Epithelial cell of proximal tubule (primary cell): ENCODE measurements around the gene ECEL1. TPM values are rescaled to one million over a fixed set of nuclear protein-coding genes. Genes with fewer than 3 reads are reported as not detected.
A peak's percentile ranks its signal among the peaks of the same experiment; 100 is the strongest.
"Not testable (repeated sequence)": the region's sequence is repeated elsewhere in the genome, so short reads cannot be mapped to it uniquely, and the experiment has no call there.

ENCODE experiments used
- DNase-seq: peaks from one replicate; pipeline ENCODE4 v3.0.0-alpha.2; 2011; ENCODE audit warnings: low read depth
- H3K4me3 ChIP-seq: 2 replicates; pipeline ENCODE4 v1.5.1; 2011; ENCODE audit warnings: low read depth, mild to moderate bottlenecking, low read length
- total RNA-seq: library from RNA; depleted of rRNA; stranded (reverse); fragments of >200 nt; gene quantifications from 2 replicates; pipeline ENCODE4 v1.2.3, GENCODE V29; 2015
- TF ChIP-seq, protein P1 (sequence below): conservative IDR thresholded peaks from 2 replicates; pipeline ENCODE4 v1.5.1; 2012; ENCODE audit warnings: low read depth, mild to moderate bottlenecking, low read length

ECEL1 gene
- total RNA-seq, 1 donor from 2014 or later, result not detected

DNA sequence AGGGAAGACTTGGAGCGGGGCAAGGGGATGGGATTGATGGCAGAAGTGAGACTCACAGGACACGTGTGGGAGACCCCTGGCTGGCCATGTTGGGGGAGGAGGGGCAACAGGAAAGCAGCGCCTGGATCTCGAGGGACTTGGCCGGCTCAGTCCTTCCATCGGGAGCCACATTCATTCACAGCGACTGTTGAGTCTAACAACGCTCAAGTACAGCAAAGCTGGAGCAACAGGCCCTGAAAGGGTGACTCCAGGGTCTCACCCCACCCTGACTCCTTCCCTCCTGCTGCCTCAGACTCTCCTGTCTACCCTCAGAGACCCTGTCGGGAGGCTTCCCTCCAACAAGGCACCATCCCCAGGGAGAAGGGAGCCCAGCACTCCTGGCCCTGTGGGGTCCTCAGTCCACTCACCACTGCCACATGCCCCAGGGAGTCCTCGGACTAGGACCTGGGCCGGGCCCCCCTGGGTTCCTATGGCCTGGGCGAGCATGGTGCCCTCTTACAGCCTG lies 46.4 kb downstream of the ECEL1 start:
- TF ChIP-seq, protein P1, sequence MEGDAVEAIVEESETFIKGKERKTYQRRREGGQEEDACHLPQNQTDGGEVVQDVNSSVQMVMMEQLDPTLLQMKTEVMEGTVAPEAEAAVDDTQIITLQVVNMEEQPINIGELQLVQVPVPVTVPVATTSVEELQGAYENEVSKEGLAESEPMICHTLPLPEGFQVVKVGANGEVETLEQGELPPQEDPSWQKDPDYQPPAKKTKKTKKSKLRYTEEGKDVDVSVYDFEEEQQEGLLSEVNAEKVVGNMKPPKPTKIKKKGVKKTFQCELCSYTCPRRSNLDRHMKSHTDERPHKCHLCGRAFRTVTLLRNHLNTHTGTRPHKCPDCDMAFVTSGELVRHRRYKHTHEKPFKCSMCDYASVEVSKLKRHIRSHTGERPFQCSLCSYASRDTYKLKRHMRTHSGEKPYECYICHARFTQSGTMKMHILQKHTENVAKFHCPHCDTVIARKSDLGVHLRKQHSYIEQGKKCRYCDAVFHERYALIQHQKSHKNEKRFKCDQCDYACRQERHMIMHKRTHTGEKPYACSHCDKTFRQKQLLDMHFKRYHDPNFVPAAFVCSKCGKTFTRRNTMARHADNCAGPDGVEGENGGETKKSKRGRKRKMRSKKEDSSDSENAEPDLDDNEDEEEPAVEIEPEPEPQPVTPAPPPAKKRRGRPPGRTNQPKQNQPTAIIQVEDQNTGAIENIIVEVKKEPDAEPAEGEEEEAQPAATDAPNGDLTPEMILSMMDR, result no peak
- H3K4me3 ChIP-seq, result no peak overlapping the region
- DNase-seq, result no peak

DNA sequence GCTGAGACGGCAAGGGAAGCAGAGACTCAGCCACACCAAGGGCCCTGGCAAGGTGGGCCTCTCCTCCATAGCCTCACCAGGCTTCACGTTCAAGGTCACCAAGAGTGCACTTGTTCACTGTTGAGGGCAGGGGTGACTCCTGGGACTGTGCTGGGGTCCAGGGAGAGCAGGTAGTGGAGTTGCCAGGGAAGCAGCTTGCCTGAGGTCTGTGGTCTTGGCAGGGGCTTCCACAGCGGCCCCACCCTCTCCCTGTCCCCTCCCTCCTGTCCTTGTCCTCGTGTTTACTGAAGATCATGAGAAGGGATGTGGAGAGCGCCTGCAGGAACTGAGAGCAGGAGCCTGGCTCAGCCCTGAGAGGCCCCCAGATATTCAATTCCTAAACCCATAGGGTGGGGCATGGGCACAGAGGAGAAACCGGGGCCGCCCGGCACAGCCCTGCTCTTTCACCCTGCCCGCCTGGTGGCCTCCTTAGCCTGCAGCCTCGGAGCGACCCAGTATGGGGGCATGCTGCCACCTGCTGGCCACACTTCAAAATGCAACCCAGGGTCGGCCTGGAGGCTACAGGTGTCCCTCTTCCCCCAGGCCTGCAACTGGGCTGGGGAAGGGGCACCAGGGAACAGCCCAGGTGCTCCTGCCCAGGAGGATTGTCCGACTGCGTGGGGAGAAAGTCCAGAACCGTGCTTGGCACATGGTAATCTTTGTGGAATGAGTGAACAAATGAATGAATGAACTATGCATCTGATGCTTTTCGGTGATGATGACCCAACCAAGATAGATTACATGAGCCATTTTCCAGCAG lies 47.2 kb downstream of the ECEL1 start:
- TF ChIP-seq, protein P1, result peak; percentile 73
- DNase-seq, H3K4me3 ChIP-seq: not testable (repeated sequence)

- TF ChIP-seq, protein P1, result peak; percentile 1
- H3K4me3 ChIP-seq, result no peak overlapping the region
- DNase-seq, result no peak
These were observed 47.9 kb downstream of the ECEL1 start for GRCh38 chr2:232439758-232440135.

- no peak for DNase-seq
- TF ChIP-seq, protein P1, result peak; percentile 37
- no peak overlapping the region for H3K4me3 ChIP-seq
These were observed 48.5 kb downstream of the ECEL1 start for GRCh38 chr2:232438951-232439757.

DNA sequence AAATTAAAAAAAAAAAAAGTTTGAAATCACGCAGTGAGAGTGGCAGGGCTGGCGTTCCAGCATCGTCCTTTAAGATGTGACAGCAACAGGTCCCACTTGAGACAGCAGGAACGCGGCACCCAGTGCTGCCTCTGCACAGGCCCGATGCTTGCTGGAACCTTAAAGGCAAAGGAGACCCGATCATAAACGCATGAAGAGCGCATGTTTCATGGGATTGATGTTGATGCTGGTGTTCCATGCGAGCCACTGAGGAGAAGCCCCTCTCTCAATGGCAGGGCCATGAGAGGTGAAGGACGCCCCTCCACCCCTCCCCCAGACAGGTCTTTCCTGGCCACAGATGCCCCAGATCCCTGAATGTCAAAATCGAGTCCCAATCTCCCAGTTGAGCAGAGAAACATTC lies 49.5 kb downstream of the ECEL1 start:
- H3K4me3 ChIP-seq, result no peak overlapping the region
- no peak for DNase-seq
- TF ChIP-seq, protein P1, result no peak

GRCh38 chr2:232437195-232437571 lies 50.5 kb downstream of the ECEL1 start:
- TF ChIP-seq, protein P1, result no peak
- DNase-seq, result no peak
- H3K4me3 ChIP-seq, result no peak overlapping the region
